DMS153 treated with DMSO at 0.1 percent for 48 hours (cell line): ENCODE measurements around the gene TMED1.

ENCODE experiments used
- DNase-seq: peaks from one replicate; lab custom pipeline; 2025; ENCODE audit not compliant: unreplicated experiment; lab: John Stamatoyannopoulos, UW

The TMED1 gene

GRCh38 chr19:10812902-10813404 lies 23.1 kb downstream of the TMED1 start:
- DNase-seq = no peak

GRCh38 chr19:10812196-10812595 lies 23.8 kb downstream of the TMED1 start:
- no peak for DNase-seq

- no peak for DNase-seq
Observed at GRCh38 chr19:10811391-10812111, 24.5 kb downstream of the TMED1 start.

- no peak for DNase-seq
Observed at GRCh38 chr19:10809651-10810285, 26.2 kb downstream of the TMED1 start.

- no peak for DNase-seq
Observed at GRCh38 chr19:10808937-10809649, 26.9 kb downstream of the TMED1 start.

GRCh38 chr19:10805758-10806247 lies 30.2 kb downstream of the TMED1 start:
- no peak for DNase-seq

GRCh38 chr19:10805065-10805757 lies 30.8 kb downstream of the TMED1 start:
- DNase-seq = no peak

GRCh38 chr19:10803252-10803651 lies 32.8 kb downstream of the TMED1 start:
- DNase-seq = no peak

- DNase-seq = no peak
Observed at GRCh38 chr19:10802479-10802878, 33.5 kb downstream of the TMED1 start.

GRCh38 chr19:10800488-10800887 lies 35.5 kb downstream of the TMED1 start:
- no peak for DNase-seq

- DNase-seq = no peak
Observed at GRCh38 chr19:10797541-10798256, 38.3 kb downstream of the TMED1 start.

- no peak for DNase-seq
Observed at GRCh38 chr19:10797078-10797477, 38.9 kb downstream of the TMED1 start.

GRCh38 chr19:10796653-10797052 lies 39.4 kb downstream of the TMED1 start:
- DNase-seq = no peak

GRCh38 chr19:10789866-10790265 lies 46.1 kb downstream of the TMED1 start:
- no peak for DNase-seq

- no peak for DNase-seq
Observed at GRCh38 chr19:10788146-10788545, 47.9 kb downstream of the TMED1 start.

- DNase-seq = no peak
Observed at GRCh38 chr19:10784257-10784656, 51.8 kb downstream of the TMED1 start.

GRCh38 chr19:10782795-10783194 lies 53.2 kb downstream of the TMED1 start:
- DNase-seq = no peak
